Upper lobe of left lung (tissue), 6 donors: ENCODE data around the gene LAYN. TPM values are rescaled to one million over a fixed set of nuclear protein-coding genes. Genes with fewer than 3 reads are reported as not detected.

Source experiments
- ATAC-seq, 2 donors: fragments of 200-7000 bp; cut with Tn5 transposase; one replicate each; pipeline ENCODE4 v1.9.1; 2022; ENCODE audit warnings: mild to moderate bottlenecking in 2 of 2, moderate library complexity in 2 of 2; ENCODE audit not compliant: low FRiP score in 2 of 2
- DNase-seq, 2 donors: peaks; one replicate each; pipeline ENCODE4 v3.0.0-alpha.2; 2019 to 2020
- H3K27ac ChIP-seq, 4 donors: fragments of 200-600 bp; sonication (generic); one replicate each; pipeline ENCODE4 v1.5.1; 2016 to 2019
- H3K27me3 ChIP-seq, 4 donors: fragments of 200-600 bp; sonication (generic); one replicate each; pipeline ENCODE4 v1.5.1; 2017 to 2019
- H3K36me3 ChIP-seq, 4 donors: fragments of 200-600 bp; sonication (generic); one replicate each; pipeline ENCODE4 v1.5.1; 2016 to 2019
- H3K4me1 ChIP-seq, 4 donors: fragments of 200-600 bp; sonication (generic); one replicate each; pipeline ENCODE4 v1.5.1; 2018 to 2019
- H3K4me3 ChIP-seq, 4 donors: fragments of 200-600 bp; sonication (generic); one replicate each; pipeline ENCODE4 v1.5.1; 2017 to 2019; ENCODE audit warnings: mild to moderate bottlenecking in 2 of 4, moderate library complexity in 1 of 4
- H3K9me3 ChIP-seq, 4 donors: fragments of 200-600 bp; sonication (generic); one replicate each; pipeline ENCODE4 v1.5.1; 2018 to 2019
- EP300 ChIP-seq, 4 donors: sonication (generic); formaldehyde crosslinking; IDR thresholded peaks; one replicate each; pipeline ENCODE4 v1.5.1; 2017; ENCODE audit warnings: antibody characterized with exemption in 4 of 4, control low read depth in 2 of 4
- POLR2A ChIP-seq, 4 donors: fragments of 450-650 bp; IDR thresholded peaks; one replicate each; pipeline ENCODE4 v1.5.1; 2016 to 2017; ENCODE audit warnings: antibody characterized with exemption in 4 of 4, mild to moderate bottlenecking in 2 of 4
- POLR2AphosphoS5 ChIP-seq, 2 donors: sonication (generic); formaldehyde crosslinking; IDR thresholded peaks; one replicate each; pipeline ENCODE4 v1.5.1; 2017; ENCODE audit warnings: antibody characterized with exemption in 2 of 2
- WGBS, 2 donors: methylation state at CpG; one replicate each; pipeline ENCODE4 v1.1.5; 2017 to 2018; 5-methylcytosine and 5-hydroxymethylcytosine counted together
- total RNA-seq, 6 donors: library from RNA; depleted of rRNA in 4 of 6; stranded (reverse); fragments of >200 nt in 4 of 6; gene quantifications; one replicate each; pipeline versions ENCODE4 v1.1.0 to v1.2.1, GENCODE V29; 2016 to 2021
- TF ChIP-seq, protein P1 (sequence below), 6 experiments: fragments of 450-650 bp in 4 of 6; fragments of 200-600 bp in 2 of 6; sonication (generic) in 2 of 6; IDR thresholded peaks; one replicate each; pipeline ENCODE4 v1.5.1; 2016 to 2019; ENCODE audit warnings: antibody characterized with exemption in 6 of 6
- donor health status: DM: no; HTN: no; CAD: no; lungs with moderate emphysema.
- donor health status: DM: no; HTN: yes; CAD: no; lungs with severe emphysema.

Gene LAYN, protein sequence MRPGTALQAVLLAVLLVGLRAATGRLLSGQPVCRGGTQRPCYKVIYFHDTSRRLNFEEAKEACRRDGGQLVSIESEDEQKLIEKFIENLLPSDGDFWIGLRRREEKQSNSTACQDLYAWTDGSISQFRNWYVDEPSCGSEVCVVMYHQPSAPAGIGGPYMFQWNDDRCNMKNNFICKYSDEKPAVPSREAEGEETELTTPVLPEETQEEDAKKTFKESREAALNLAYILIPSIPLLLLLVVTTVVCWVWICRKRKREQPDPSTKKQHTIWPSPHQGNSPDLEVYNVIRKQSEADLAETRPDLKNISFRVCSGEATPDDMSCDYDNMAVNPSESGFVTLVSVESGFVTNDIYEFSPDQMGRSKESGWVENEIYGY
- 10 to 100 TPM in 4 of 6 donors, 1 to 10 TPM in 2; 3.1 to 46.6 (median 13.9) TPM for total RNA-seq

DNA sequence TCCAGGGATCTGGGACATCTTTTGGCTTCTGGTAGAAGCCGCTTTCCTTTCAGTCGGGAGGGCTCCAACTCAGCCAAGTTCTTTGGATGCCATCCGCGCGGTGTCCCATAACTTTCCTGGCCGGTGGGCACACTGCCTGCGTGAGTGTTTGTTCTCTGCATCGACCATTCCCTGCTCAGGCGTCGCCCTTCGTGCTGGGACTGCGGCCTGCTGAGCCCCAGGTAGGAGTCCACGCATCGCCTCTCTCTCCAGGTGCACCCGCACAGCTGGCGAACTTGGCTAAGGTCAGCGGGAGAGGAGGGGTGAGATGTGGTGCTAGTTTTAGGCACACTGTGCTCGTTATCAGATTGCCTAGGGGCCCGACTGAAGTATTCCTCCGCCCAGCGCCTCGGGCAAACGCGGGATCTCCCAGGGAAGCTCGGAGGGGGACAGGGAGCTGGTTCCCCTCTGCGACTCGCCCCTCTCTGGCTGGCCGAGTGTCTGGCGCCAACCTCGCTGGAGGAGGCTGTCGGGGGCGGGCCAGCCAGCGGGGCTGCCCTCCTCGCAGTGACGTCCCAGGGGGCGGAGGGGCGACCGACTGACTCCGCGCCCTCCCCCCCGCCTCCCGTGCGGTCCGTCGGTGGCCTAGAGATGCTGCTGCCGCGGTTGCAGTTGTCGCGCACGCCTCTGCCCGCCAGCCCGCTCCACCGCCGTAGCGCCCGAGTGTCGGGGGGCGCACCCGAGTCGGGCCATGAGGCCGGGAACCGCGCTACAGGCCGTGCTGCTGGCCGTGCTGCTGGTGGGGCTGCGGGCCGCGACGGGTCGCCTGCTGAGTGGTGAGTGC is at the start of gene LAYN:
LAYN (plus strand) TSS at position 607 of the 823 bp plus-strand sequence; CDS start at position 731, 124 bp downstream.
- Histone ChIP-seq H3K9me3 (no peaks in the 10 kb centered on the region), H3K36me3 (peaks cover 0 to 11% (median 0%) of the 10 kb centered on the region in 4 donors), H3K27me3 (peaks cover 0 to 12% (median 5%) of the 10 kb centered on the region in 4 donors), H3K4me3 (peak within 1 kb of the TSS; percentile 45 to 60 (median 50)), H3K4me1 (peaks cover 15 to 29% (median 20%) of the 10 kb centered on the region in 4 donors), H3K27ac (peak within 1 kb of the TSS; percentile 70 to 90 (median 77))
- WGBS, 2 donors = 21 to 32% methylated on average over 5 to 29 of the region's 70 CpGs
- ATAC-seq (peak; percentile 41 to 65), DNase-seq (peak; percentile 43 to 89)
- TF ChIP-seq EP300 (IDR thresholded peaks at IDR 0.05) (no peak), POLR2AphosphoS5 (IDR thresholded peaks at IDR 0.05) (peak; percentile 61 to 70), POLR2A (IDR thresholded peaks at IDR 0.05) (peak in 3 of 4 donors; percentile 27 to 50 (median 35))
- TF ChIP-seq, protein P1, sequence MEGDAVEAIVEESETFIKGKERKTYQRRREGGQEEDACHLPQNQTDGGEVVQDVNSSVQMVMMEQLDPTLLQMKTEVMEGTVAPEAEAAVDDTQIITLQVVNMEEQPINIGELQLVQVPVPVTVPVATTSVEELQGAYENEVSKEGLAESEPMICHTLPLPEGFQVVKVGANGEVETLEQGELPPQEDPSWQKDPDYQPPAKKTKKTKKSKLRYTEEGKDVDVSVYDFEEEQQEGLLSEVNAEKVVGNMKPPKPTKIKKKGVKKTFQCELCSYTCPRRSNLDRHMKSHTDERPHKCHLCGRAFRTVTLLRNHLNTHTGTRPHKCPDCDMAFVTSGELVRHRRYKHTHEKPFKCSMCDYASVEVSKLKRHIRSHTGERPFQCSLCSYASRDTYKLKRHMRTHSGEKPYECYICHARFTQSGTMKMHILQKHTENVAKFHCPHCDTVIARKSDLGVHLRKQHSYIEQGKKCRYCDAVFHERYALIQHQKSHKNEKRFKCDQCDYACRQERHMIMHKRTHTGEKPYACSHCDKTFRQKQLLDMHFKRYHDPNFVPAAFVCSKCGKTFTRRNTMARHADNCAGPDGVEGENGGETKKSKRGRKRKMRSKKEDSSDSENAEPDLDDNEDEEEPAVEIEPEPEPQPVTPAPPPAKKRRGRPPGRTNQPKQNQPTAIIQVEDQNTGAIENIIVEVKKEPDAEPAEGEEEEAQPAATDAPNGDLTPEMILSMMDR (IDR thresholded peaks at IDR 0.05) = peak in 1 of 6 experiments; percentile 5

DNA sequence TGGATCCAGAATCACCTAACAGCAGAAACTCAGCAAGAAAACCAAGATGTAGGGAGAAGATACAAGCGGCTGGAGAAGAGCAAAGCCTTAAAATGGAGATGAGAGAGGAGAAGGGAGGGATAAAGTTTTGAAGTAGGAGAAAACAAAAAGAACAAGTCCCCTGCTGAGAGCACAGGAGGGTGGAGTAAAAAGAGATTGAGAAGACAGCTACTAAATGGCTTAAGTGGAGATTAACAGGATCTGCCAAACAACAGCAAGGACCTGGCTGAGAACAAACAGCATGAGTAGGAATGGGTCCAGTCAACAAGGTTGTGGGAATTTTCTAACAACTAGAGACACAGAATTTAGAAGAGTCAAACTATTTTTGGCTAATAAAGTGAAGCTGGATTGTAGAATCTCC is 46.5 kb upstream of the LAYN start:
- ATAC-seq (no peak), DNase-seq (no peak)
- Histone ChIP-seq H3K27me3 (no peaks in the 10 kb centered on the region), H3K4me3 (no peak overlapping the region), H3K27ac (no peak overlapping the region), H3K4me1 (no peaks in the 10 kb centered on the region), H3K9me3 (no peaks in the 10 kb centered on the region), H3K36me3 (no peaks in the 10 kb centered on the region)
- WGBS, 2 donors = 78 to 89% methylated on average over 1 of the region's 1 CpG
- no peak for TF ChIP-seq POLR2AphosphoS5 (IDR thresholded peaks at IDR 0.05)
- TF ChIP-seq, protein P1 (IDR thresholded peaks at IDR 0.05) = no peak
- TF ChIP-seq EP300 (IDR thresholded peaks at IDR 0.05) = no peak
- TF ChIP-seq POLR2A (IDR thresholded peaks at IDR 0.05) = no peak

DNA sequence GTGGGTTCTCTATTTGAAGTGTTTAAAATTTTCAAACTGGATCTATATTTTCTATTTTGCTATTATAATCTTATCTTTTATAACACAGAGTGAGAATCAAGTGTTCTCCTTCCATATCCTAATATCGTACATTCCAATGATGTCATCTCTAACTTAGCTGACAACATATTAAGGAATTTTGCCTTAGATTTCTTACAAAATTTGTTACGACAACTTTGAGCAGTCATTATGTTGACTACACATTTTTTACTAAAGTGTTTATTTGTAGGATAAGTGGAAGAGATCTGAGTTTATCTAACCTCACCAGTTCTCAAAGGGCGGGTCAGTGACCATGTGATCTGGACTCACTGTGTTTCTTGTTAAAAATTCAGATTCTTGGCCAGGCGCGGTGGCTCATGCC is 41.0 kb upstream of the LAYN start:
- Histone ChIP-seq H3K27ac (no peak overlapping the region), H3K4me1 (no peaks in the 10 kb centered on the region), H3K36me3 (no peaks in the 10 kb centered on the region), H3K4me3 (no peak overlapping the region), H3K9me3 (no peaks in the 10 kb centered on the region), H3K27me3 (no peaks in the 10 kb centered on the region)
- 90 to 91% methylated on average over 5 of the region's 5 CpGs for WGBS, 2 donors
- TF ChIP-seq, protein P1 (IDR thresholded peaks at IDR 0.05) = no peak
- TF ChIP-seq POLR2A (IDR thresholded peaks at IDR 0.05) = no peak
- no peak for TF ChIP-seq EP300 (IDR thresholded peaks at IDR 0.05)
- DNase-seq (no peak), ATAC-seq (no peak)

DNA sequence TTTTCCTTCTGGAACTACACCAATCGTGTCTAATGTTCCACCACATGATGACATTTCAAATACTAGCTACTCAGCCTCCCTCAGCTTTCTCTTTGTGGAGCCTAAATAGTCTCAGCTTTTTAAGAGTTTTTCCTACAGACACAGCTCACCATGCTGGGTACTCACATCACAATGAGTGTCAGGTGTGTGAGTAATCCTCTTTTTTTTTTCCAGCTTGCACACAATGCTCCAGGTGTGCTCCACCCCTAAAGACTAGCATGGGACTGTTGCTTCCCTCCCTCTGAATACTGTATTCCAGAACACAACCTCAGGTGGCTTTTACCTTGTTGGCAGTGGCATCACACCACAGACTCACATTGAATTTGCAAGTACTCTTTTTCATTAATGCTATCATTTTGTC is 40.0 kb upstream of the LAYN start:
- H3K4me3 ChIP-seq = no peak overlapping the region
- H3K27me3 ChIP-seq = no peaks in the 10 kb centered on the region
- ATAC-seq = no peak
- no peaks in the 10 kb centered on the region for H3K9me3 ChIP-seq
- H3K36me3 ChIP-seq = no peaks in the 10 kb centered on the region
- no peak for DNase-seq
- TF ChIP-seq POLR2AphosphoS5 (IDR thresholded peaks at IDR 0.05) (no peak), POLR2A (IDR thresholded peaks at IDR 0.05) (no peak), EP300 (IDR thresholded peaks at IDR 0.05) (no peak)
- TF ChIP-seq, protein P1 (IDR thresholded peaks at IDR 0.05) = no peak
- WGBS, 2 donors = 84% methylated on average over 1 of the region's 1 CpG
- H3K27ac ChIP-seq = no peak overlapping the region
- H3K4me1 ChIP-seq = no peaks in the 10 kb centered on the region
